Right cardiac atrium (tissue), 5 donors: ENCODE measurements around the gene CD53. TPM values are rescaled to one million over a fixed set of nuclear protein-coding genes. Genes with fewer than 3 reads are reported as not detected.

Source experiments
- ATAC-seq, 2 donors: fragments of 200-7000 bp; cut with Tn5 transposase; one replicate each; pipeline versions ENCODE4 v1.8.0 to v1.9.1; 2020; ENCODE audit warnings: moderate library complexity in 2 of 2, mild to moderate bottlenecking in 1 of 2
- DNase-seq, 3 donors: peaks; one replicate each; pipeline ENCODE4 v3.0.0-alpha.2; 2020
- H3K27ac ChIP-seq: one replicate; pipeline ENCODE4 v1.5.1; 2013; ENCODE audit warnings: mild to moderate bottlenecking, low read length, control low read depth, moderate library complexity
- H3K27me3 ChIP-seq: one replicate; pipeline ENCODE4 v1.6.1; 2013; ENCODE audit not compliant: control insufficient read depth, insufficient read depth
- H3K4me1 ChIP-seq: one replicate; pipeline ENCODE4 v1.6.1; 2013; ENCODE audit warnings: low read length; ENCODE audit not compliant: control insufficient read depth, insufficient read depth
- H3K4me3 ChIP-seq: one replicate; pipeline ENCODE4 v1.5.1; 2013; ENCODE audit warnings: low read length, control low read depth
- H3K9me3 ChIP-seq: one replicate; pipeline ENCODE4 v1.6.1; 2013; ENCODE audit warnings: low read length; ENCODE audit not compliant: control insufficient read depth
- WGBS: extraction: QIAGEN DNeasy Blood & Tissue Kit; methylation state at CpG from one replicate; pipeline ENCODE4 v1.1.7; 2013; 5-methylcytosine and 5-hydroxymethylcytosine counted together
- intact Hi-C, 4 donors: fragments of 100-400 bp; cut with DNase I; formaldehyde crosslinking; loops; one replicate each; pipeline versions ENCODE4 v1.11.0 to v1.14.0; 2022 to 2023
- polyA plus RNA-seq: library from polyadenylated mRNA; stranded (reverse); fragments of 200-250 nt; gene quantifications from one replicate; pipeline ENCODE4 v1.2.3, GENCODE V29; 2013
- total RNA-seq, 4 donors: library from RNA; stranded (reverse); fragmentation: NEBNext Ultra II Directional; extraction: Animal tissue kit (Norgen Biotek cat#: 25700); gene quantifications; one replicate each; pipeline ENCODE4 v1.2.1, GENCODE V29; 2021
- donor health status: healthy with polysubstance abuse.
- donor health status: DM: no; HTN: yes; CAD: no.
- donor health status: DM: no; HTN: no; CAD: no.
- donor health status: DM: no; HTN: yes; CAD: no; lungs with severe emphysema.
- donor health status: DM: yes; HTN: yes; CAD: no.

The CD53 gene
- total and polyA plus RNA-seq, 5 donors, result 7.1 to 24.4 (median 13.7) TPM

DNA sequence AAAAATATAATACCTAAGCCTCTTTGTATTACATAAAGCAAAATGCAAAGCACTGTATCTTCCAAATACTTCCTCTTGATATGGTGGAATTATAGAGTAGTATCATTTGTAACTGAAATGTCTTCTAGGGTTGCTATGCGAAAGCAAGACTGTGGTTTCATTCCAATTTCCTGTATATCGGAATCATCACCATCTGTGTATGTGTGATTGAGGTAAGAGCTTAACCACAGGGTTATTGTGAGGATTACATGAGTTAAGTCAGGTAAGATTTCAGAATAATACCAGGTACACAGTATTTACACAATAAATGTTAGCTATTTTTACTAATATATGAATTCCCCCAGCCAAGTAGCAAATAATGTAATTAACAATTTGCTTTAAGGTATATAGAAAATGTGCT is 24.7 kb downstream of the CD53 start:
- Histone ChIP-seq H3K4me1 (no peaks in the 10 kb centered on the region), H3K27me3 (no peaks in the 10 kb centered on the region), H3K4me3 (no peak overlapping the region), H3K9me3 (no peaks in the 10 kb centered on the region), H3K27ac (no peak overlapping the region)
- ATAC-seq (no peak), DNase-seq (no peak)
- intact Hi-C loops, result no loop called here
- 87% methylated on average over 2 of the region's 2 CpGs for WGBS

DNA sequence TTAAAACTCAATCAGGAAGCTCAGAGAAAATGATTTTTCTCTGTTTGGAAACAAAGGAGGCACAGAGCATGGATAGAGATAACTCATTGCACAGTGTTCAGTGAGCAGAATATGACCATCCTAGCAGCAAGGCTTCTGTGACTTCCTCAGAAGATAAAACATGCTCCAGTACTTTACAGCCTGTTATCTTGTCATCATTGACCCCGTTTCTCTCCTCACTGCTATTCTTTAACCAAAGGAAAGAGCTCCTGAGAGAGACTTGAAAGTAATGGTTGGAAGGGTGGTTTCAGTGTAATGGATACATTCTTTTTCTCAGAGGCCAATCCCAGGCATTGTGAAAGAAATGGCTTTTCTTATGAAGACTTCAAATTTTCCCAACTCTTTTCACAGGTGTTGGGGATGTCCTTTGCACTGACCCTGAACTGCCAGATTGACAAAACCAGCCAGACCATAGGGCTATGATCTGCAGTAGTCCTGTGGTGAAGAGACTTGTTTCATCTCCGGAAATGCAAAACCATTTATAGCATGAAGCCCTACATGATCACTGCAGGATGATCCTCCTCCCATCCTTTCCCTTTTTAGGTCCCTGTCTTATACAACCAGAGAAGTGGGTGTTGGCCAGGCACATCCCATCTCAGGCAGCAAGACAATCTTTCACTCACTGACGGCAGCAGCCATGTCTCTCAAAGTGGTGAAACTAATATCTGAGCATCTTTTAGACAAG is 25.9 kb downstream of the CD53 start:
- DNase-seq (no peak), ATAC-seq (no peak)
- no peaks in the 10 kb centered on the region for H3K4me1 ChIP-seq
- H3K27me3 ChIP-seq, result no peaks in the 10 kb centered on the region
- H3K27ac ChIP-seq, result no peak overlapping the region
- 71% methylated on average over 3 of the region's 3 CpGs for WGBS
- H3K4me3 ChIP-seq, result no peak overlapping the region
- no peaks in the 10 kb centered on the region for H3K9me3 ChIP-seq
- intact Hi-C loops, result no loop called here

DNA sequence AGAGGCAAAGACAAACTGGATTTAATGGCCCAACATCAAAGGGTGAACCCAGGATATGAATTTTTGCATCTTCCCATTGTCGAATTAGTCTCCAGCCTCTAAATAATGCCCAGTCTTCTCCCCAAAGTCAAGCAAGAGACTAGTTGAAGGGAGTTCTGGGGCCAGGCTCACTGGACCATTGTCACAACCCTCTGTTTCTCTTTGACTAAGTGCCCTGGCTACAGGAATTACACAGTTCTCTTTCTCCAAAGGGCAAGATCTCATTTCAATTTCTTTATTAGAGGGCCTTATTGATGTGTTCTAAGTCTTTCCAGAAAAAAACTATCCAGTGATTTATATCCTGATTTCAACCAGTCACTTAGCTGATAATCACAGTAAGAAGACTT is 26.5 kb downstream of the CD53 start:
- Histone ChIP-seq H3K4me1 (no peaks in the 10 kb centered on the region), H3K27ac (no peak overlapping the region), H3K9me3 (no peaks in the 10 kb centered on the region), H3K27me3 (no peaks in the 10 kb centered on the region), H3K4me3 (no peak overlapping the region)
- WGBS, result 82% methylated on average over 1 of the region's 1 CpG
- DNase-seq (no peak), ATAC-seq (no peak)
- intact Hi-C loops, result no loop called here

DNA sequence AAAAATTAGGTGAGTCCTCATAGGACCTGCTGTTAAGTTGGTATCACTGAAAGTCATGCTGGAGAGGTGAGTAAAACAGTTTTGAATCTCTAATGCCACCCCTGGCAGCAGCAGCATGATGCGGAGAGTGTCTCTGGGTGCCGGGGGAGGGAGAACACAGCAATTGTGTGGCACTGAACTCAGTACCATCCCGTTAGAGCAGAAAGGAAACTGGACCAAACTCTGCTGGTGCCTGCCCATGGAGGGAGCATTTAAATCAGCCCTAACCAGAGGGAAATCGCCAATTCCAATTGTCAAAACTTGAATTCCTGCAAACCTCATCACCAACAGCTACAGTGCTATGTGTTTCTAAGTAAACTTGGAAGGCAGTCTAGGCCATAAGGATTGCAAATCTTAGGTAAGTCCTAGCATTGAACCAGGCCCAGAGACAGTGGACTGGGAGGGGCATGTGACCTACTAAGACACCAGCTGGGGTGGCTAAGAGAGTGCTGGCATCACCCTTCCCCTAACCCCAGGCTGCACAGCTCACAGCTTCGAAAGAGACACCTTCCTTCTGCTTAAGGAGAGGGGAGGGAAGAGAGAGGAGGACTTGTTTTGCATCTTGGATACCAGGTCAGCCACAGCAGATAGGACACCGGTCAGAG is 30.0 kb downstream of the CD53 start:
- no peaks in the 10 kb centered on the region for H3K4me1 ChIP-seq
- 76% methylated on average over 6 of the region's 6 CpGs for WGBS
- H3K27me3 ChIP-seq, result no peaks in the 10 kb centered on the region
- intact Hi-C loops, result no loop called here
- DNase-seq (no peak), ATAC-seq (no peak)
- no peak overlapping the region for H3K27ac ChIP-seq
- H3K9me3 ChIP-seq, result no peaks in the 10 kb centered on the region
- no peak overlapping the region for H3K4me3 ChIP-seq

DNA sequence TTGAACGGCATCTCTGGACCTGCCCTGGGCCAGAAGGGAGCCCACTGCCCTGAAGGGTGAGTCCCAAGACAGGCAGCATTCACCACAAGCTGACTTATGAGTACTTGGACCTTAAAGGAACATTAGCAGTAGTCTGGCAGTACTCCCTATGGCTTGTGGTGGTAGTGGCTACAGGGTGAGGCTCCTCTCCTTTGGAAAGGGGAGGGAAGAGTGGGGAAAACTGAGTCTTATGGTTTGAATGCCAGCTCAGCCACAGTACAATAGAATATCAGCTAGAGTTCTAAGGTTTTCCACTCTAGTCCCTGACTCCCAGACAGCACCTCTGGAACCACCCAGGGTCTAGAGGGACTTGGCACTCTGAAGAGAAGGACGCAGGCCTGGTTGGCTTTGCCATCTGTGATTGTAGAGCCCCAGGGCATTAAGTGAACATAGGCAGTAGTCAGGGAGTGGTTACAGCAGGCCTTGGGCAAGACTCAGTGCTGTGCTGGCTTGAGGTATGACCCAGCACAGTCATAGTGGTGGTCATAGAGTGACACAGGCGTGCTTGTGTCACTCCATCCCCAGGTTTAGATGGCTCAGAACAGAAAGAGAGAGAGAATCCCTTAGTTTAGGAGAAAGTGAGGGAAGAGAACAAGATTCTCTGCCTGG is 31.0 kb downstream of the CD53 start:
- WGBS, result 61% methylated on average over 3 of the region's 3 CpGs

DNA sequence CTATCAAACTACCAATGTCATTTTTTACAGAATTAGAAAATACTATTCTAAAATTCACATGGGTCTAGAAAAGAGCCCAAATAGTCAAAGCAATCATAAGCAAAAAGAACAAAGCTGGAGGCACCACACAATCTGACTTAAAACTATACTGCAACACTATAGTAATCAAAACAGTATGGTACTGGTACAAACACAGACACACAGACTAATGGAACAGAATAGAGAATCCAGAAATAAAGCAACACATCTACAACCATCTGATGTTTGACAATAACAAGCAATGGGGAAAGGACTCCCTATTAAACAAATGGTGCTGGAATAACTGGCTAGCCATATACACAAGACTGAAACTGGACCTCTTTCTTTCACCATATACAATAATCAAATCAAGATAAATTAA is 39.8 kb downstream of the CD53 start:
- Histone ChIP-seq H3K4me1 (no peaks in the 10 kb centered on the region), H3K27ac (no peak overlapping the region), H3K9me3 (no peaks in the 10 kb centered on the region), H3K27me3 (no peaks in the 10 kb centered on the region), H3K4me3 (no peak overlapping the region)
- DNase-seq (no peak), ATAC-seq (no peak)
- intact Hi-C loops, result no loop called here

More for the DNA sequence above, 31.0 kb downstream of the CD53 start:
- intact Hi-C loops, result no loop called here
- Histone ChIP-seq H3K9me3 (no peaks in the 10 kb centered on the region), H3K27ac (no peak overlapping the region), H3K4me1 (no peaks in the 10 kb centered on the region), H3K27me3 (no peaks in the 10 kb centered on the region), H3K4me3 (no peak overlapping the region)
- DNase-seq, result no peak
- ATAC-seq, result no peak

DNA sequence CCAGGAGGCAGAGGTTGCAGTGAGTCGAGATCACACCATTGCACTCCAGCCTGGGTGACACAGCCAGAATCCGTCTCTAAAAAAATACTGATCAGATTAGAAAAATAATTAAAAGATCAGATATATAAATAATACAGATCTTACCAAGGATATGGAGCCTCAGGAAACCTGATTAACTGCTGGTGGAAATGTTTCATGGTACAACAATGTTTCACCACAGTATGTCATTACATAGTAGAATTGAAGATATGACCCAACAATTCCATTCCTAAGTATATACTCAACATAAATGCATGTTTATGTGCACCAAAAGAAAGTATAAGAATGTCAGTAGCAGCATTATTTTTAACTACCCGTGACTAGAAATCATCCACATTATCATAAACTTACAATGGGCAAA is 41.7 kb downstream of the CD53 start:
- H3K27me3 ChIP-seq, result no peaks in the 10 kb centered on the region
- no peaks in the 10 kb centered on the region for H3K4me1 ChIP-seq
- no peak for ATAC-seq
- 88% methylated on average over 3 of the region's 3 CpGs for WGBS
- H3K9me3 ChIP-seq, result no peaks in the 10 kb centered on the region
- intact Hi-C loops, result no loop called here
- DNase-seq, result no peak
- H3K27ac ChIP-seq, result no peak overlapping the region
- no peak overlapping the region for H3K4me3 ChIP-seq

DNA sequence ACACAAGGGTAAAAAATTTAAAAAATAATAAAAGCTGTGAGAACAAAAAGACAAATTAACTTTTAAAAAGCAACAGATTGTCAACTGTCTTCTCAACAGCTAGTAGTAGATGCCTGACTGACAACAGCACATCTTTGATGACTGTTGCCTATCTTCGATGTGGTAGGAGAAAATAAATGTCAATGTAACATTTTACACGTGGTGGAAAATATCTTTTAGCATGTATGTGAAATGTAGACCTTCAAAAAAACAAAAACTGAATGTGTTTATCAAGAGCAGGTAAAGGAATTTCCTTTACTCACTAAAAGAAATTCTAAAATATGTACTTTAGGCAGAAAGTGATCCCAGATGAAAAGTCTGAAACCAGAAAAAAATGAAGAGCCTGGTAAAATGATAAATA is 42.9 kb downstream of the CD53 start:
- no peak for ATAC-seq
- WGBS, result 59% methylated on average over 2 of the region's 2 CpGs
- intact Hi-C loops, result no loop called here
- Histone ChIP-seq H3K27ac (no peak overlapping the region), H3K4me1 (no peaks in the 10 kb centered on the region), H3K9me3 (no peaks in the 10 kb centered on the region), H3K27me3 (no peaks in the 10 kb centered on the region), H3K4me3 (no peak overlapping the region)
- no peak for DNase-seq

DNA sequence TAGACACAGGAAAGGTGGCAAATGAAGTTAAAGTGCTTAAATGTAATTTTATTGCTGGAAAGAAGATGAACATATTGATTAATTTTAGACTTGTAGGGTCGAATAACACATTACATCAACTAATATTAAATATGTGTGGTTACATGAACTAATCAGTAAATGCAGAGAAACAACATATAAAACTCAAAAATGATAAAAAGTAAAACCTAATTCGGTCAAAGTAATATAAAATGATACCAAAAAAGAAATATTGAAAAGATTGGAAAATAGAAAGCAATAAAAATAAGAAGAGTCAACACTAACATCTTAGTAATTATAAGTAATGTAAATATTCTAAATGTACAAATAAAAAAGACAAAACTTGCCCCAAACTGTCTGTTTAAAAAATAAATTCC is 43.3 kb downstream of the CD53 start:
- no peaks in the 10 kb centered on the region for H3K4me1 ChIP-seq
- H3K9me3 ChIP-seq, result no peaks in the 10 kb centered on the region
- no peak overlapping the region for H3K27ac ChIP-seq
- no peaks in the 10 kb centered on the region for H3K27me3 ChIP-seq
- DNase-seq, result no peak
- no peak overlapping the region for H3K4me3 ChIP-seq
- ATAC-seq, result no peak
- 57% methylated on average over 2 of the region's 2 CpGs for WGBS
- intact Hi-C loops, result no loop called here

DNA sequence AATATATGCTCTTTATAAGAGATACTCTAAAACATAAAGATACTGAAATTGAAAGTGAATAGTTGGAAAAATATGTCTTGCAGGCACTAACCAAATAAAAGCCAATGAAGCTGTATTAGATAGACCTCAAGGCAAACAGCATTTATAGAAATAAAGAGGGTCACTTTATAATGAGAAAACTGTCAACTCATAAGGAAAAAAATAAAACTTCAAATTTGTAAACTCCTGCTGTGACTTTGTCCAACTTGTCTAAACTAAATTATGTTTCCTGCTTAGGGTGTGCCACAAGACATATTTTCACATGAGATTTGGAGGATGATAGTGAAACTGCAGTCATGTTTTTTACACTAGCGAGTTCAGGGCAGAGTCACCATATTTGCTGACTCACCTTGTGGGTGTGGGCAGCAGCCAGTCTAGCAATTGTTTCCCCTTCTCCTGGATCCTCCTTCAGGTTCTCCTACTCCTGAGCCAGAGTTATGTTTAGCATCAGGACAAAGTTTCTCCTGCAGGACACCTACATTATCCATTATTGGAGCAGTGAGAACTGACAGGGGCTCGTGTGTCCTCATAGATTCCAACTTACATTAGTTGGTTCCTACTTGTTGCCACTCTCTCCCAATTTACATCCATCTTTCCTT is 43.8 kb downstream of the CD53 start:
- WGBS, result 39% methylated on average over 2 of the region's 2 CpGs

DNA sequence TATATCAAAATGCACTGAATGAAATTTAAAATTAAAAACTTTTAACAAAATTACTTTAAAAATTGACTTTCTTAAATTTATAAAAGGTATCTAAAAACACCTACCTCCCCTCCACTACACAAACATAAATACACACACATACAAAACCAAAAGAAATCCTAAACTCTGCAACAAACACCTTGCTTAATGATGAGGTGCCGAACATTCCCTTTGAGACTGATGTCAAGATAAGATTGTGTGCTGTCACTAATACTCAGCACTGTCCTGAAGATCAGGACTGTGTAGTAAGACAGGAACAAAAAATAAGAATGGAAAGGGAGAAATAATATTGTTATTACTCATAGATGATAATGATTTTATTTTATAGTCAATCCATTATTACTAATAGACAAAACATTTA is 45.1 kb downstream of the CD53 start:
- H3K27ac ChIP-seq, result no peak overlapping the region
- H3K27me3 ChIP-seq, result no peaks in the 10 kb centered on the region
- whole genome bisulfite sequencing, result 69% methylated on average over 1 of the region's 1 CpG
- H3K4me3 ChIP-seq, result no peak overlapping the region
- no peaks in the 10 kb centered on the region for H3K9me3 ChIP-seq
- ATAC-seq (no peak), DNase-seq (no peak)
- H3K4me1 ChIP-seq, result no peaks in the 10 kb centered on the region
- intact Hi-C loops, result no loop called here

More for the DNA sequence above, 43.8 kb downstream of the CD53 start:
- no peaks in the 10 kb centered on the region for H3K9me3 ChIP-seq
- ATAC-seq (no peak), DNase-seq (no peak)
- no peaks in the 10 kb centered on the region for H3K4me1 ChIP-seq
- H3K27me3 ChIP-seq, result no peaks in the 10 kb centered on the region
- intact Hi-C loops, result no loop called here
- no peak overlapping the region for H3K4me3 ChIP-seq
- H3K27ac ChIP-seq, result no peak overlapping the region
